A673 (cell line): ENCODE measurements around the gene CLEC2A.

Source experiments
- CTCF ChIP-seq: fragments of 300-800, 200-600 bp; sonication (generic); conservative IDR thresholded peaks from 2 replicates; pipeline ENCODE4 v1.5.1; 2017; ENCODE audit warnings: low read depth, mild to moderate bottlenecking, antibody characterized with exemption, low read length, moderate library complexity, mixed read lengths
- EZH2 ChIP-seq: fragments of 200-600 bp; sonication (generic); IDR thresholded peaks from 2 replicates; pipeline ENCODE4 v1.6.1; 2017; ENCODE audit warnings: borderline replicate concordance, low read depth, mild to moderate bottlenecking, mixed read lengths, antibody characterized with exemption, low read length; ENCODE audit not compliant: poor library complexity, severe bottlenecking

DNA sequence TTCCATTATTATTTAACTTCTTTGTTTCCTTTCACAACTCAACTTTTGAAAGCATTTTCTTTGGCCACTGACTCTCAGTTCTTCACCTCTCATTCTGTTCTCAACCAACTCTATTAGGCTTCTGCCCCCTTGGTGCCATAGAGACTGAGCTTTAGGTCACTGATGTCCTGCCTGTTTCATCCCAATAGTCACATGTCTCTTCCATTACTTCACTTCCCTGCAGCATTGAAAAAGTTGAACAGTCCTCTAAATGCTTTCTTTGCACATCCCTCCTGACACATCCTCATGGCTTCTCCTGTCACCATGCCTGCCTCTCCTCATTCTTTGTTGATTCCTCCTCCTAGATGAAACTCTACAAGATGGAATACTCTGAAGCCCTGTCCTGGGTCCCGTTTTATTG, 41.8 kb upstream of the CLEC2A start:
- no peak for TF ChIP-seq EZH2
- TF ChIP-seq CTCF: no peak
